HG03196 (cell line): ENCODE measurements around the gene SERAC1.

ENCODE experiments used
- ATAC-seq: cut with Tn5 transposase; IDR thresholded peaks from one replicate; pipeline ENCODE4 v1.9.1; 2021; ENCODE audit not compliant: unreplicated experiment

SERAC1 gene

DNA sequence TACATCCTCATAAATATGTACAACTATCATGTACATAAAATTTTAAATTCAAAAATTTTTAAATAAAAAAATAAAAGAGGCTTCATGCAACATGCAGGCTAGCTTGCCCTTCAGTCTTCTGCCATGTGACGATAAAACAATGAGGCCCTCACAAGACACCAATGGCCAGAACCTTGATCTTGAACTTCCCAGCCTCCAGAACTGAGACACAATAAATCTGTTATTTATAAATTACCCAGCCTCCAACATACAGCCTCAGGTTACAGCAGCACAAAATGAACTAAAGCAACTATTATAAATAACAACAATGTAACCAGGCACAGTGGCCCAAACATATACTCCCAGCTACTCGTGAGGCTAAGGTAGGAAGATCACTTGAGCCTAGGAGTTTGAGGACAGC lies 42.8 kb downstream of the SERAC1 start:
- no peak for ATAC-seq

DNA sequence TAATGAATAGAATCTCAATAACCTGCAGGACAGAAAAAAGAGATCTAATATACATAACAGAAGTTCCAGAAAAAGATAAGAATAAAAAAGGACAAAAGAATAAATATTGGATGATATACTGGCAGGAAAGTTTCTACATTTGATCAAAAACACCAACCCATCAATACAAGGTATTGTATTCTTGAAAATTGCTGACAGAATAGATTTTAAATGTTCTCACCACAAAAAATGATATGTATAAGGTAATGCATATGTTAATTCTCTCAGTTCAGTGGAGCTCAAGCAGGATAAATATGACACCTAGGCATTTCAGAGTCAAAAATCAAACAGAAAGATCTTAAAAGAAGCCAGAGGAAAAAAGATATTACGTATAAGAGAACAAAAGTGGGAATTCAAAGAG lies 43.8 kb downstream of the SERAC1 start:
- ATAC-seq: no peak

DNA sequence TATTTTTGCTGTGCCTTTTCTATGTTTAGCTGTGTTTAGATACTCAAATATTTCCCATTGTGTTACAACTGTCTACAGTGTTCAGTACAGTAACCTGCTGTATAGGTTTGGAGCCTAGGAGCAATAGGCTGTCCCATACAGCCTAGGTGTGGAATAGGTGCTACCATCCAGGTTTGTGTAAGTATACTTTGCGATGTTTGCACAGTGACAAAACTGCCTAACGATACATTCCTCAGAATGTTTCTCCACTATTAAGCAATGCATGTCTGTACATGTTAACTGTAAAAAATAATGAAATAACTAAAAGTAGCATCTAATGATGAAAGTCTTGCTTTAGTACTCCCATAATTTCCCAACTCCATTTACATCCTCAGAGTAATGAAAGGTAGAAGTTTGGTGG lies 46.0 kb downstream of the SERAC1 start:
- no peak for ATAC-seq

DNA sequence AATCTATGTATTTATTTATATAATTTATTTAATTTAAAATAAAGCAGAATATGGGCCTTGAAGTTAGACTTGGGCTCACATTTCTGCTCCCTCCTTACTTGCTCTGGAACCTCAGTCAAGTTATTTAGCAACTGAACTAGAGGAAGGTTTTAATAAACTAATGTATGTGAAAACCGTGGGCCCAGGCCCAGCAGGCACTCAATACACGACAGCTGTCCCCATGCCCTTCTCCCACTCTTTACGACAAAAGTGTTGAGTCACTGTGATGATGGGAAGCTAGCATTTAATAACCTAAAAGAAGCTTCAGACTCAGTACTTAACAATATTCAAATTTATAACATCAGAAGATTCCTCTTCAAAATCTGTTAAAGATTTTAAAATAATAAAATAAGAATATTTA lies 46.7 kb downstream of the SERAC1 start:
- no peak for ATAC-seq

DNA sequence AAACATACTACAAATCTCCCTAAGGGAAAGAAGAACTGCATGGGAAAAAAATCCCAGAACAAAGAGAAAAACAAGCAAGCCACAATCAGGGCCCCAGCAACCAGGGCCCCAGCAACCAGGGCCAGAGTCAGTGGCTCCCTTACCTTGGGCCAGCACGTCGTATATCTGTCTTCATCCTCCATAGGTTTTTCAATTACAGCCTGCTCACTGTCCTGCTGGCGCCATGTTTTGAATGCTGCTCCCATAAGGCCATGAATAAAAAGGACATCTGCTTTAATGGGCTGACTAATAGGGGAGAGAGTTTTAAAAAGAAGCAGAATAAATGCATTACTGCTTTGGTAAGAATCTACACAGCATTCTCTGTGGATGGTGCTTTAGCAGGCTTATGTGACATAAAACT lies 49.2 kb downstream of the SERAC1 start:
- no peak for ATAC-seq

DNA sequence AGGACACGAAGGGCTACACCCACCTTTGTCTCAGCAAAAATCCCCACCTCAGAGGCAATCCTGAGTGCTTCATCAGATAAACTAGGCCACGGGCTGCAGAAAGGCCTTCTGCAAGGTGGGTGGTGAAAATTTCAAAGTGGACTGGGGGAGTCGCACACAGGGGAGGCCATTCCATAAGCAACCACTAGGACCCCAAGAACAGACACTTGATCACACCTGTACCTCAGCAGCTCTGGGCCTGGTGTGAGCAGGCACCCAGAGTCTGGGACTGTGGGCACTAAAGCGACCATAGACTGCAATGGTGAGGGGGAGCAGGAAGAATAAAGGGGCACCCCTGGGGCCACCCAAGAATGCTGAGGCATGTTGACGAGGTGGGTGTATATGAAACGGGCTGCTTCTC lies 52.6 kb downstream of the SERAC1 start:
- ATAC-seq: no peak

DNA sequence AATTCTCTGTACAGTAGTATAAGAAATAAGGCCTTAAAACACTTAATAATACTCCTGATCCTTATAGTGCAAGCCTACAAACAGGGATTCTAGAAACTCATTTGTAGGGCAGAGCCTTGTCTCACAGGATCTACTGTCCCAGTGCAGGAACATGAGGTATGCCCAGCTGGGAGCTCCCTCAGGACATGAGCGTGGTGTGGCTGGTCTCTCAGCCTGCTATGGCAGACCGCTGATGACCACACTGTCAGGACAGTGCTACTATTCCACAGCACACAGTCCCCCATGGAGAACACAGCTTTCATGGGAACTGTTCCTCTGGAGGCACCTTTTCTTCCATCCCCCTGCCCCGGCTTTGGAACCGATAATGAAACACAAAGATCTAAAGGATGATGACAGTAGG lies 53.0 kb downstream of the SERAC1 start:
- no peak for ATAC-seq

DNA sequence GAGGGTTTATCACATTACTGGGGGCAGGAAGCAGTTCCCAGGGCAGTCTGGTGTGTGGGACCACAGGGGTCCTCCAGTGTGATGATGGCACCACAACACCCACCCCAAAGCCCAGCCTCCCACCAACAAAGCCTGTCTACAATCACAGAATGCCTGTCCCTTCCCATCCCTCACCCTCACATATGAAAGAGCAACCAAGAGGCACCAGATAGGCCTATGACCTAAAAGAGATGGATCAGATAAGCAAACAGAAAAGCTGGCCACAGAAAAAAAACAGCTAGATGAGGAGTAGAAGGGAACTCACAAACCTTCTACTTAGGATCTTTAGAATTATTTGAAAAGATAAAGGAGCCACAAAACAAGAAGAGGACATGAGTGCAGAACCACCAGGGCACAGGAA lies 54.3 kb downstream of the SERAC1 start:
- no peak for ATAC-seq

DNA sequence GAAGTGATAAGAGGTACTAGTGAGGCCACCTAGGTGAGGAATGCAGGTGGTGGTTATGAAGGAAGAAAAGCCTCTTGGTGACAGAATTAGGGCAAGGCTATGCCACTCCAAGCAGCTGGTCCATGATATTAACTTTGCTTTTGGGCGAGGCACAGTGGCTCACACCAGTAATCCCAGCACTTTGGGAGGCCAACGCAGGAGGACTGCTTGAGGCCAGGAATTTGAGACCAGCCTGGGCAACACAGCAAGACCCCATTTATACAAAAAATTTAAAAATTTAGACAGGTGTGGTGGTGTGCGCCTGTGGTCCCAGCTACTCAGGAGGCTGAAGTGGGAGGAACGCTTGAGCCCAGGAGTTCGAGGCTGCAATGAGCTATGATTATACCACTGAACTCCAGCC lies 56.1 kb downstream of the SERAC1 start:
- ATAC-seq: no peak

DNA sequence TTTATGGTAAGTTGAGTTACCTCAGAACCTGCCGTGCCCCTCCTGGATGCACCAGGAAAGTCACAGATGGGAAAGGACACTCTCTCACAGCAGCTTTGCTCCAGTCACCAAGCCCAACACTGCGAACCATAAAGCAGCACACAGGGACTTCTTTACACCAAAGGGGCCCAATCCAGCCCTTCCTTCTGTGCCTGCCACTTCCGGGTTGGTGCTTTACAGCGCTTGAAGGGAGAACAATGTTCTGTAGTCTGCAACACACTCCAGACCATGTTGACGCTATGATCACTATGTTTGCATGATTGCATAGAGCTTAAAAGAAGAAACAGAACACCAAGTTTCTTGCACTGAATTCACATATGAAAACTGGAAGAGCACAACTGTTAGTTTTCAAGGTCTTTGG lies 57.1 kb downstream of the SERAC1 start:
- ATAC-seq: no peak

DNA sequence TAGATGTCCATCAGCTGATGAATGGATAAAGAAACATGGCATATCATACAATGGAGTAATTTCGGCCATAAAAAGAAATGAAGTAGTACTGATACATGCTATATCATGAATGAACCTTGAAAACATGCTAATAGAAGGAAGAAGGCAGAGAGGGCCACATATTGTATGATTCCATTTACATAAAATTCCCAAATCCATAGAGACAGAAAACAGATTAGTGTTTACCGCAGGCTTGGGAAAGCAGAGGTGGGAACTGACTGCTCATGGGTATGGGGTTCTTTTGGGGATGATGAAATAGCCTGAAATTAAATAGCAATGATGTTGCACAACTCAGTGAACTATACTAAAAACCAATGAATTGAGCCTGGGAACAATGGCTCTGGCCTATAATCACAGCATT lies 58.3 kb downstream of the SERAC1 start:
- ATAC-seq: no peak

DNA sequence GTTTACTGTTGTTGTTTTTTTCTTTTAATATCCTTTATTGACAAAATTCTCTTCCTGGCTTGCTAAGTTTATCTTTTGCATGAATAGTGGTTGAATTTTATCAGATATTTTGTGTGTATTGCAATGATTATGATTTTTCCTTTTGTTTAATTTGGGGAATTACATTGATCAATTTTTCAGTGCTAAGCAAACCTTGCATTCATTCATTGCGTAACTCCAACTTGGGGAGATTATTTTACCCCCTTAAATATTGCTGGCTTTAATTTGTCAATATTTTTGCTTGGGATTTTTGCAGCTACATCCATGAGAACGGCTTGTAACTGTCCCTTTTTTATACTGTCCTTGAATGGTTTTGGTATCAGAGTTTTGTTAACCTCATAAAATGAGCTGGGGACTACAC lies 63.4 kb downstream of the SERAC1 start:
- ATAC-seq: no peak

DNA sequence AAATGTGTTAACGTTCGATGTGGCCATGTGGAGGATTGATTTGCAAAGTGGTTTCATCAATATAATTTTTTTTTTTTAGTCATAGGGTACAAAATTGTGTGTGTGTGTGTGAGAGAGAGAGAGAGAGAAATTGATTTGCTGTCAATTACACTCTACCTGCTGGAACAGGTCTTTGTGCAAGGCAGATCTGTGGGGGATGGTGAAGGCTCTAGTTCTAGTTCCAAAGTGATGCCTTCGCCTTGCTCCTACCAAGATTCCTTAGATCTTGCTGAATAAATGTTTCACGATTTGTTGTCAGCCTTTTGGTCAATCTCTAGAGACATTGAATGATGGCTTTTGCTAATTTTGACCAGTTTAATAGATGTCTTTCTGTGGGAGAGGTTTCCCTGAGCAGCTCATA lies 64.8 kb downstream of the SERAC1 start:
- ATAC-seq: no peak

DNA sequence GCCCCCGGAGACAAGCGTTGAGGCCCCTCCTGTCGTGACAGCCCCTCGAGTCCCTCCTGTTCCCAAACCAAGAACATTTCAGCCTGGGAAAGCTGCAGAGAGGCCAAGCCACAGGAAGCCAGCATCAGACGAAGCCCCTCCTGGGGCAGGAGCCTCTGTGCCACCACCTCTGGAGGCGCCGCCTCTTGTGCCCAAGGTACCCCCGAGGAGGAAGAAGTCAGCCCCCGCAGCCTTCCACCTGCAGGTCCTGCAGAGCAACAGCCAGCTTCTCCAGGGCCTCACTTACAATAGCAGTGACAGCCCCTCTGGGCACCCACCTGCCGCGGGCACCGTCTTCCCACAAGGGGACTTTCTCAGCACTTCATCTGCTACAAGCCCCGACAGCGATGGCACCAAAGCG lies 72.4 kb downstream of the SERAC1 start:
- no peak for ATAC-seq

DNA sequence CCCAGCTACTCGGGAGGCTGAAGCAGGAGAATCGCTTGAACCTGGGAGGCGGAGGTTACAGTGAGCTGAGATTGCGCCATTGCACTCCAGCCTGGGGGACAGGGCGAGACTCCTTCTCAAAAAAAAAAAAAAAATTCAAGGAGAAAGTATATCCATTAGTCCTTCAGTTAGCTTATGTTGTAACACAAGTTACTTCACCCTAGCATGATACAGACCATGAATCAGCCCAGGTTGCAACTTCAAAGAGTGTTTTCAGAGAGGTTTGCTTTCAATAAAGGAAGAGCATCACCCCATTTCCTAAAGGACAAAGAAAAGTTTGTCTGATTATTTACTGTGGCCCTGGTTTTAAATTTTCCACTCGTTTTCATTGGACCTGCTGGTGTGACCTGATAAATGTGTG lies 73.0 kb downstream of the SERAC1 start:
- ATAC-seq: no peak

DNA sequence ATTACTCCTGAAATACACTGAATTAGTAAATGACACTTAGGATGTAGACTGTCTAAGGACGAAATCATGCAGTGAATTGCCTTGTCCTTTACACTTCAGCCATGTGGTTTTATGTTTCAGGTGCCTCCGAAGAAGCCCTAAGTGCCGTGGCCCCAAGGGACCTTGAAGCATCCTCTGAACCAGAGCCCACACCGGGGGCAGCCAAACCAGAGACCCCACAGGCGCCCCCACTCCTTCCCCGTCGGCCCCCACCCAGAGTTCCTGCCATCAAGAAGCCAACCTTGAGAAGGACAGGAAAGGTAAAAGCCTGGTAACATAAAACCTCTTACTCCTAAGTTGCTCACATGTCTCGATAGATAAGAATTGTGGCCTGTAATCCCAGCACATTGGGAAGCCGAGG lies 75.3 kb downstream of the SERAC1 start:
- ATAC-seq: no peak

DNA sequence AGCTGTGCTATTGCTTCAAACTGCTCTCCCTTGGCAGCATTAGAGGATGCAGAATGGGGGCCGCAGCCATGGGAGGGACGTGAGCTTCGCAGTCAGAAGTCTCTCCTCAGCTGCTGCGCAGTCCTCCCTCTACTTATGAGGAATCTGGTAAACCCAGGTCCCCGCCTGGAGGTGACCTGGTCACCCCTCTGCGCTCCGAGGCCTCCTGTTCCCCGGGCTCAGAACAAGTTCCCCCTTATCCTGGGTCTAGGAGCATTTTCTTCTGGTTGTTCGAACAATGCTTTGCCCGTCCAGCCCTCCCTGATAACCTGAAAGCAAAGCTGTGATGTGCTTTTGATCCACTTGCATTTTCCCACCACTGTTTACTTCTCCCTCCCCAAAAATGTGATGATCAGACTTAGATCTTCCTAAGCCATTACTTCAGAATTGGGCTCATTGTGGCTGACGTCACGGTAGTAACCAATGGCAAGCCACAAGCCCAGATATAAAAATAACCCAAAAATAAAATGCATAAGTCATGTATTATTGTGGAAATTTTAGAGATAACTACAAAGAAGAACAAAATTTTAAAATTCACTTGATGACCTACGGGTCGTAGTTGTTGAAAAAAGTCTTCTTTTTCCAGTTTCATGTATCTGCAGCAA lies 80.7 kb downstream of the SERAC1 start:
- ATAC-seq: no peak

DNA sequence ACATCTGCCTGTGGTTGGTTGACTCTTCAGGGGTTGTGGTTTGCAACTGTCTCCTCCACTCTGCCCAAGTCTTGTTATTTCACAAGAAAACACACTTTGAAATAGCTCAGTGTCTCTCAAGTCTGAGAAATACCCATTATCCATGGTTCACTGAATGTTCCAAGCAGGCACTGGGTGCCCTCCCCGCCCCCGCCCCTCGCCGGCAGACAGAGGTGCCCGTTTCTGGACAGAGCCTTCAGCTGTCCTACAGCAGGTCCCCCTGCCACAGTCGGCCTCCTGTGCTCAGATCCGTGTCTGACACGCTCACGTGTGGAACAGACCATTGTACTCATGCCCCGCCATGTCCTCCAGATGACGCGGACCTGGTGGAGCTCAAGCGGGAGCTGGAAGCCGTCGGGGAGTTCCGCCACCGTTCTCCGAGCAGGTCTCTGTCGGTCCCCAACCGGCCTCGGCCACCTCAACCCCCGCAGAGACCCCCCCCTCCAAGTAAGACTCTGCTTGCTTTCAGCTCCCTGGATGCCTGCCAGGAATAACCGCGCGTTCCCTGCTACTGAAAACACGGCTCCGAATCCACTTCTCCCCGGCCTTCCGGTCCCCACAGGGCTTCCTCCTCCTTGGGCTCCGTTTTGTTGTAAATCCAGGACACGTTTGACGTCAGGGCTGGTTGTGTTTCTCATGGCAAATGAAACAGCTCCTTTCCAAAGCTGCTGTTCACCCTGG lies 81.4 kb downstream of the SERAC1 start:
- no peak for ATAC-seq

DNA sequence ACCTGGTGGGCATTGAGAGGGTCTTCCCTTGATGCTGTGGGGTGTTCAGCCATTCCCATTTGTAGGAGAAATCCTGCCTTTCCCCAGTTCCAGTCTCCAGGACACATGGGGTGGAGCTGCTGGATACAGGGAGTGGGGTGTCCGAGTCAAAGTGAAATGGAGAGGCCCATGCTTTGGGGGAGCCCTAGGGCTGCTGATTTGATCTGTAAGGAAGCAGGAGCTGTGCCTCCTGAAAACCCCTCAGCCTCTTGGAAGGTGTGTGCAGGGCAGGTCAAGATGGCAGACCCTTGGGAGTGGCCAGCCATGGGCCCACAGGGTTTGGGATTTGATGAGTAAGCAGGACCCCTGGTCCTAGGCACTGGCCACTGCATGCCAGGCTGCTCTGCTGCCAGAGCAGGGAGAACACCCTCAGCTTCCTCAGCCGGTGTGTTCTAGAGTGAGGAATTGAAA lies 82.0 kb downstream of the SERAC1 start:
- ATAC-seq: no peak

DNA sequence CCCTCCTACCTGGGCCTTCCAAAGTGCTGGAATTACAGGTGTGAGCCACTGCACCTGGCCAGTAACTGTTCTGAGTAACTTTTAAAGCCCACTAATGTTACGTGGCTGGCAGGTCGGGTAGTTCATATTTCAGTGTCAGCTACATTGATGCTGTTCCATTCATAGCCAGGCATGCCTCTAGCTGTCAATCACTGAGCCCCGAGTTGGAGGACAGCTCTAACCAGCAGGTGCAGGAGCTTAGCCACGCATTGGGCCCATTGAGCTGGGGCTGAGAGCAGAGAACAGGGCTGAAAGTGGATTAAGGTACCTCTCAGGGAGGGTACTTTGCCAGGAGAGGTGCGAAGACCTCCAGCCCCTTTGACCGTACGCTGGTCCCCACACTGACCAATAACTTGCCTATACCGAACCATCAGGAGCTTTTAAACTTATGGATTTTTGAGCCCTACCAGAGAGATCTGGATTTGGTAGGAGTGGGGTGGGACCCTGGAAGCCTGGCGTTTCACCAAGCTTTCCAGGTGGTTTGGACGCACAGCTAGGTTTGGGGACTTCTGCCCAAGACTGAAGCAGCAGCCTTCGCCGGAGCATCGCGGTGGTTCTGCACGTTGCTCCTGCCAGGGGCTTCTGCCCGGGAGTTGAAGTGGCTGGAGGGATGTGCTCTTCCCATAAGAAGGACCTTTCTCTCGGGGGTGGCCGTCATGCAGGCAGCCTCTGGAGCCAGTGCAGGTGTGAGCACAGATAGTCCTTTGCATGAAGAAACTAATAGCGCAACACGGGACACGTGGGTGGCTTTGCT lies 82.6 kb downstream of the SERAC1 start:
- ATAC-seq: no peak

DNA sequence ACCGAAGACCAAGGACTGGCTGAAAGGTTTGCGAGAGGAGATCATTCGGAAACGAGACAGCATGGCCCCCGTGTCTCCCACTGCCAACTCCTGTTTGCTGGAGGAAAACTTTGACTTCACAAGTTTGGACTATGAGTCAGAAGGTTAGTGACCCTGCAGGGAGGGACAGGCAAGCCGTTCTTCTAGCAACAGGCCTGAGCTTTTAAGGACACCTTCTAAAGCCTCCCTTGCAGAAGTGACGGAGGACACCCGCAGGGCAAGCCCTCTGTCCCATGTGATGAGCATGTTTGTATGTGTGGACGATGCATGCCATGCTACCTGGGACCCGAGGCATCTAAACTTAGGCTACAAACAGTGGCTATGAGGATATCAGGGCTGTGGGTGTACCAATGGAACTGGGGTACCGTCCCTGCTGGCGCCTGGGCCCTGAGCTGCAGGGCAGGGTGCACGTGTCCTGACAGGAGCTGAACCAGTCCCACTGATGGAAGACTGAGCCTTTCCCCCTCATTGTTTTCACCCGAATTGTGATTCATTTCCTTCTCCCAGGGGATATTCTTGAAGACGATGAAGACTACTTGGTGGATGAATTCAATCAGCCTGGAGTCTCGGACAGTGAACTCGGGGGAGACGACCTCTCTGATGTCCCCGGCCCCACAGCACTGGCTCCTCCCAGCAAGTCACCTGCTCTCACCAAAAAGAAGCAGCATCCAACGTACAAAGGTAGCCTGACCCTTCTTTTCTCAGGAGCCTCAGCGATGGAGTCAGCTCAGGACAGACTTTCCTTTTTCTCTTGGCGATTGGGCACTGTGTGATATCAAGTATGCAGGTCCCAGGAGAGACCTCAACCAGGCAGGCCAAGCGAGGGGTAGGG lies 84.4 kb downstream of the SERAC1 start:
- no peak for ATAC-seq
